Lung (tissue), 12 donors: ENCODE data around the gene GID4. TPM values are rescaled to one million over a fixed set of nuclear protein-coding genes. Genes with fewer than 3 reads are reported as not detected.

Experiments used
- ATAC-seq: fragments of 200-7000 bp; cut with Tn5 transposase; one replicate; pipeline ENCODE4 v1.9.1; 2020; ENCODE audit warnings: moderate number of reproducible peaks; ENCODE audit not compliant: insufficient read depth, low FRiP score
- DNase-seq, 3 donors: peaks; one replicate each; pipeline ENCODE4 v3.0.0-alpha.2; 2013 to 2017
- H3K27ac ChIP-seq, 2 donors: one replicate each; pipeline ENCODE4 v1.5.1; 2013; ENCODE audit warnings: mild to moderate bottlenecking in 2 of 2, moderate library complexity in 2 of 2, control low read depth in 1 of 2, inconsistent platforms in 1 of 2, low read depth in 1 of 2, low read length in 1 of 2
- H3K27me3 ChIP-seq, 3 donors: one replicate each; pipeline ENCODE4 v1.5.1; 2013; ENCODE audit warnings: low read length in 2 of 3; ENCODE audit not compliant: control insufficient read depth in 3 of 3, insufficient read depth in 3 of 3
- H3K36me3 ChIP-seq, 4 donors: one replicate each; pipeline ENCODE4 v1.5.1; 2013; ENCODE audit warnings: low read length in 4 of 4, mild to moderate bottlenecking in 1 of 4, moderate library complexity in 1 of 4; ENCODE audit not compliant: control insufficient read depth in 4 of 4, insufficient read depth in 4 of 4
- H3K4me1 ChIP-seq, 5 donors: one replicate each; pipeline ENCODE4 v1.5.1; 2013; ENCODE audit warnings: low read length in 5 of 5, mild to moderate bottlenecking in 2 of 5, moderate library complexity in 1 of 5; ENCODE audit not compliant: control insufficient read depth in 5 of 5, insufficient read depth in 5 of 5
- H3K4me3 ChIP-seq: one replicate; pipeline ENCODE4 v1.5.1; 2013; ENCODE audit warnings: mild to moderate bottlenecking, control low read depth, moderate library complexity
- H3K9ac ChIP-seq, 2 donors: one replicate each; pipeline ENCODE4 v1.5.1; 2013; ENCODE audit warnings: low read length in 2 of 2, control low read depth in 1 of 2; ENCODE audit not compliant: insufficient read depth in 1 of 2
- H3K9me3 ChIP-seq, 4 donors: one replicate each; pipeline ENCODE4 v1.5.1; 2013; ENCODE audit warnings: low read length in 3 of 4, mild to moderate bottlenecking in 1 of 4, moderate library complexity in 1 of 4; ENCODE audit not compliant: control insufficient read depth in 4 of 4, insufficient read depth in 3 of 4
- CTCF ChIP-seq: IDR thresholded peaks from 2 replicates; pipeline ENCODE4 v1.5.1; 2012; ENCODE audit warnings: mild to moderate bottlenecking; ENCODE audit errors: control extremely low read depth, extremely low read depth
- WGBS, 2 donors: extraction: QIAGEN DNeasy Blood & Tissue Kit; methylation state at CpG; one replicate each; pipeline ENCODE4 v1.1.7; 2013; 5-methylcytosine and 5-hydroxymethylcytosine counted together
- polyA plus RNA-seq, 2 donors: library from polyadenylated mRNA; stranded (reverse); fragments of 200-250 nt; gene quantifications; one replicate each; pipeline ENCODE4 v1.2.1, GENCODE V29; 2013
- total RNA-seq, 2 donors: library from RNA; depleted of rRNA in 1 of 2; stranded (reverse); fragments of >200 nt in 1 of 2; gene quantifications; one replicate each; pipeline ENCODE4 v1.2.1, GENCODE V29; 2014 to 2021
- donor health status: control.
- donor health status: control.
- donor health status: Bipolar disorder and iron deficiency.
- donor health status: healthy.
- donor health status: DM: yes; HTN: yes; CAD: no.

GID4 gene
- total and polyA plus RNA-seq, 4 donors: 3.9 to 7.2 (median 5.3) TPM

GRCh38 chr17:18093616-18094408, 54.6 kb downstream of the GID4 start:
- peak; percentile 35 to 55 (median 50) for DNase-seq
- Histone ChIP-seq H3K9me3 (peaks cover 0 to 2% (median 0%) of the 10 kb centered on the region in 4 donors), H3K4me3 (no peak overlapping the region), H3K27me3 (no peaks in the 10 kb centered on the region), H3K4me1 (peaks cover 0 to 1% (median under 1%) of the 10 kb centered on the region in 5 donors), H3K36me3 (peaks cover 7 to 43% (median 17%) of the 10 kb centered on the region in 4 donors), H3K27ac (no peak overlapping the region), H3K9ac (no peak overlapping the region)
- ATAC-seq: no peak
- no peak for TF ChIP-seq CTCF
- 79 to 80% methylated on average over 15 of the region's 15 CpGs for WGBS, 2 donors

- WGBS, 2 donors: 98 to 99% methylated on average over 10 of the region's 10 CpGs
- peaks cover 7 to 49% (median 22%) of the 10 kb centered on the region in 4 donors for H3K36me3 ChIP-seq
Measured at GRCh38 chr17:18094409-18094807, 55.2 kb downstream of the GID4 start.

DNA sequence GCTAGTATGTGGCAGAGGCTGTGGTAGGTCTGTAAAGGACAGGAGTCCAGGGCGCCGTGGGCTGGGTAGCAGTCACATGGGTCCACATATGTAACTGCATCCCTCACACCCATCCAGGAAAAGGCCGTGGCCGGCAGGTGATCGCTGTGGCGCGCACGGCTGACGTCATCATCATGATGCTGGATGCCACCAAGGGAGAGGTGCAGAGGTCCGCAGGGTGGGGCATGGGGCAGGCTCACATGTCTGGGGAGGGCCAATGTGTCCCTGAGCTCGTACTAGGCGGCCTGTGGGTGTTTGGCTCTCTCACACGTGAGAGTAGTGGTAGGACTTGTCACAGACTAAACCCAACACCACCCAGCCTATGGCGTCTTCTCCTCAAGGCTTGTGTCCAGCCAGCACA, 60.3 kb downstream of the GID4 start:
- 94% methylated on average over 14 of the region's 14 CpGs for WGBS, 2 donors
- ATAC-seq (no peak), DNase-seq (no peak)
- Histone ChIP-seq H3K27me3 (no peaks in the 10 kb centered on the region), H3K9me3 (no peaks in the 10 kb centered on the region), H3K4me3 (no peak overlapping the region), H3K4me1 (peaks cover 0 to 5% (median 0%) of the 10 kb centered on the region in 5 donors), H3K27ac (no peak overlapping the region), H3K9ac (no peak overlapping the region), H3K36me3 (peaks cover 7 to 72% (median 34%) of the 10 kb centered on the region in 4 donors)
- no peak for TF ChIP-seq CTCF

More at GRCh38 chr17:18094409-18094807, 55.2 kb downstream of the GID4 start:
- no peaks in the 10 kb centered on the region for H3K4me1 ChIP-seq
- H3K27ac ChIP-seq: no peak overlapping the region
- H3K4me3 ChIP-seq: no peak overlapping the region
- H3K9me3 ChIP-seq: peaks cover 0 to 2% (median 0%) of the 10 kb centered on the region in 4 donors
- H3K27me3 ChIP-seq: no peaks in the 10 kb centered on the region
- no peak for DNase-seq
- H3K9ac ChIP-seq: no peak overlapping the region
- no peak for TF ChIP-seq CTCF
- ATAC-seq: no peak
